HEK293 (cell line): ENCODE measurements around the gene C6orf141.

Source experiments
- CTCF ChIA-PET: fragments of 350-600 bp; formaldehyde crosslinking; extraction: SDS; loops from one replicate; lab custom pipeline; 2021; ENCODE audit warnings: antibody characterized with exemption; lab: Yijun Ruan, JAX
- POLR2A ChIA-PET: fragments of 300-600 bp; formaldehyde crosslinking; extraction: SDS; loops from one replicate; lab custom pipeline; 2020; ENCODE audit warnings: antibody characterized with exemption, inconsistent platforms; lab: Yijun Ruan, JAX
- H3K27ac ChIP-seq: fragments of 200-500 bp; sonication (Bioruptor generic); 2 replicates; pipeline ENCODE4 v1.5.1; 2014; ENCODE audit warnings: low read depth, low read length, control low read depth, inconsistent platforms; ENCODE audit errors: extremely low read depth
- H3K36me3 ChIP-seq, 2 experiments: fragments of 200-500 bp in 1 of 2; sonication (Bioruptor generic) in 1 of 2; 1 replicate in 1 of 2; 2 replicates in 1 of 2; pipeline ENCODE4 v1.5.1; 2014 to 2017; ENCODE audit warnings: inconsistent platforms in 2 of 2, low read length in 2 of 2; ENCODE audit not compliant: control insufficient read depth in 2 of 2, insufficient read depth in 1 of 2
- H3K4me1 ChIP-seq: fragments of 200-500 bp; sonication (Bioruptor generic); 2 replicates; pipeline ENCODE4 v1.5.1; 2014; ENCODE audit warnings: mild to moderate bottlenecking, low read length, inconsistent platforms; ENCODE audit not compliant: control insufficient read depth, insufficient read depth
- H3K4me3 ChIP-seq: 2 replicates; pipeline ENCODE4 v1.5.1; 2011; ENCODE audit warnings: low read depth, mild to moderate bottlenecking, control low read depth, low read length, moderate library complexity
- H3K9me3 ChIP-seq: fragments of 200-500 bp; sonication (Bioruptor generic); 2 replicates; pipeline ENCODE4 v1.5.1; 2014; ENCODE audit warnings: low read depth, low read length, inconsistent platforms; ENCODE audit not compliant: control insufficient read depth, insufficient read depth
- KLF8 ChIP-seq: fragments of 450-650 bp; formaldehyde crosslinking; IDR thresholded peaks from 2 replicates; pipeline ENCODE4 v1.5.1; 2016; ENCODE audit warnings: missing biosample characterization, missing genetic modification characterization
- MEIS1 ChIP-seq: sonication (generic); formaldehyde crosslinking; IDR thresholded peaks from 2 replicates; pipeline ENCODE4 v1.8.1; 2022; ENCODE audit warnings: missing genetic modification reagents, mild to moderate bottlenecking, borderline replicate concordance
- OSR2 ChIP-seq: fragments of 450-650 bp; formaldehyde crosslinking; IDR thresholded peaks from 2 replicates; pipeline ENCODE4 v1.5.1; 2016; ENCODE audit warnings: missing biosample characterization, missing genetic modification characterization
- SCRT2 ChIP-seq: fragments of 450-650 bp; formaldehyde crosslinking; IDR thresholded peaks from 2 replicates; pipeline ENCODE4 v1.5.1; 2016; ENCODE audit warnings: missing biosample characterization, missing genetic modification characterization
- SP7 ChIP-seq: fragments of 450-650 bp; formaldehyde crosslinking; IDR thresholded peaks from 2 replicates; pipeline ENCODE4 v1.5.1; 2016; ENCODE audit warnings: missing biosample characterization, missing genetic modification characterization
- ZEB2 ChIP-seq: fragments of 450-650 bp; formaldehyde crosslinking; IDR thresholded peaks from 2 replicates; pipeline ENCODE4 v1.5.1; 2016; ENCODE audit warnings: missing biosample characterization, missing genetic modification characterization
- ZFP37 ChIP-seq: fragments of 450-650 bp; formaldehyde crosslinking; IDR thresholded peaks from 2 replicates; pipeline ENCODE4 v1.5.1; 2016; ENCODE audit warnings: missing biosample characterization, missing genetic modification characterization
- ZNF2 ChIP-seq: fragments of 450-650 bp; formaldehyde crosslinking; IDR thresholded peaks from 2 replicates; pipeline ENCODE4 v1.5.1; 2016; ENCODE audit warnings: missing biosample characterization, missing genetic modification characterization
- ZNF335 ChIP-seq: fragments of 450-650 bp; formaldehyde crosslinking; conservative IDR thresholded peaks from 2 replicates; pipeline ENCODE4 v1.5.1; 2016; ENCODE audit warnings: missing biosample characterization, missing genetic modification characterization
- ZNF394 ChIP-seq: fragments of 450-650 bp; formaldehyde crosslinking; IDR thresholded peaks from 2 replicates; pipeline ENCODE4 v1.5.1; 2016; ENCODE audit warnings: missing biosample characterization, missing genetic modification characterization, mild to moderate bottlenecking, moderate library complexity, borderline replicate concordance
- ZNF513 ChIP-seq: fragments of 450-650 bp; IDR thresholded peaks from 2 replicates; pipeline ENCODE4 v1.5.1; 2018; ENCODE audit warnings: missing biosample characterization, missing genetic modification characterization
- ZNF530 ChIP-seq: fragments of 450-650 bp; formaldehyde crosslinking; IDR thresholded peaks from 2 replicates; pipeline ENCODE4 v1.5.1; 2016; ENCODE audit warnings: low read depth, missing biosample characterization, missing genetic modification characterization
- ZNF654 ChIP-seq: fragments of 450-650 bp; formaldehyde crosslinking; IDR thresholded peaks from 2 replicates; pipeline ENCODE4 v1.5.1; 2016; ENCODE audit warnings: low read depth, missing biosample characterization, missing genetic modification characterization
- ZNF660 ChIP-seq: fragments of 450-650 bp; IDR thresholded peaks from 2 replicates; pipeline ENCODE4 v1.5.1; 2018; ENCODE audit warnings: missing biosample characterization, mild to moderate bottlenecking, missing genetic modification characterization
- TF ChIP-seq, protein P1 (sequence below): fragments of 450-650 bp; formaldehyde crosslinking; IDR thresholded peaks from 2 replicates; pipeline ENCODE4 v1.5.1; 2016; ENCODE audit warnings: missing biosample characterization, missing genetic modification characterization
- TF ChIP-seq, protein P2 (sequence below): fragments of 450-650 bp; formaldehyde crosslinking; IDR thresholded peaks from 2 replicates; pipeline ENCODE4 v1.5.1; 2016; ENCODE audit warnings: missing biosample characterization, missing genetic modification characterization
- TF ChIP-seq, protein P3 (sequence below): fragments of 450-650 bp; formaldehyde crosslinking; IDR thresholded peaks from 2 replicates; pipeline ENCODE4 v1.5.1; 2016; ENCODE audit warnings: missing biosample characterization, missing genetic modification characterization
- TF ChIP-seq, protein P4 (sequence below): fragments of 450-650 bp; formaldehyde crosslinking; IDR thresholded peaks from 2 replicates; pipeline ENCODE4 v1.5.1; 2016; ENCODE audit warnings: missing biosample characterization, missing genetic modification characterization

The C6orf141 gene

GRCh38 chr6:49531774-49532569, 18.5 kb upstream of the C6orf141 start:
- Histone ChIP-seq H3K36me3 (no peaks in the 10 kb centered on the region), H3K27ac (no peak overlapping the region), H3K4me1 (no peaks in the 10 kb centered on the region), H3K4me3 (no peak overlapping the region), H3K9me3 (no peaks in the 10 kb centered on the region)
- TF ChIP-seq ZNF660 (tag by site-specific recombination) (0 out of 2 replicates have a peak, but pooled peaks have one; percentile 58), ZEB2 (tag by site-specific recombination) (0 out of 2 replicates have a peak, but pooled peaks have one; percentile 27), ZNF530 (tag by site-specific recombination) (no peak), ZNF513 (no peak), ZFP37 (tag by site-specific recombination) (0 out of 2 replicates have a peak, but pooled peaks have one; percentile 23), SCRT2 (tag by site-specific recombination) (peak; percentile 64), SP7 (tag by site-specific recombination) (peak; percentile 30; the same call in 1 of the 2 replicates), ZNF2 (peak; percentile 48; the same call in 1 of the 2 replicates), ZNF335 (tag by site-specific recombination) (0 out of 2 replicates have a peak, but pooled peaks have one; percentile 44), ZNF394 (tag by site-specific recombination) (0 out of 2 replicates have a peak, but pooled peaks have one; percentile 12), KLF8 (tag by site-specific recombination) (0 out of 2 replicates have a peak, but pooled peaks have one; percentile 21), OSR2 (tag by site-specific recombination) (no peak), ZNF654 (tag by site-specific recombination) (peak; percentile 89), MEIS1 (no peak)
- TF ChIP-seq, protein P1, sequence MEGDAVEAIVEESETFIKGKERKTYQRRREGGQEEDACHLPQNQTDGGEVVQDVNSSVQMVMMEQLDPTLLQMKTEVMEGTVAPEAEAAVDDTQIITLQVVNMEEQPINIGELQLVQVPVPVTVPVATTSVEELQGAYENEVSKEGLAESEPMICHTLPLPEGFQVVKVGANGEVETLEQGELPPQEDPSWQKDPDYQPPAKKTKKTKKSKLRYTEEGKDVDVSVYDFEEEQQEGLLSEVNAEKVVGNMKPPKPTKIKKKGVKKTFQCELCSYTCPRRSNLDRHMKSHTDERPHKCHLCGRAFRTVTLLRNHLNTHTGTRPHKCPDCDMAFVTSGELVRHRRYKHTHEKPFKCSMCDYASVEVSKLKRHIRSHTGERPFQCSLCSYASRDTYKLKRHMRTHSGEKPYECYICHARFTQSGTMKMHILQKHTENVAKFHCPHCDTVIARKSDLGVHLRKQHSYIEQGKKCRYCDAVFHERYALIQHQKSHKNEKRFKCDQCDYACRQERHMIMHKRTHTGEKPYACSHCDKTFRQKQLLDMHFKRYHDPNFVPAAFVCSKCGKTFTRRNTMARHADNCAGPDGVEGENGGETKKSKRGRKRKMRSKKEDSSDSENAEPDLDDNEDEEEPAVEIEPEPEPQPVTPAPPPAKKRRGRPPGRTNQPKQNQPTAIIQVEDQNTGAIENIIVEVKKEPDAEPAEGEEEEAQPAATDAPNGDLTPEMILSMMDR (tag by site-specific recombination) = peak; percentile 86
- TF ChIP-seq, protein P2, sequence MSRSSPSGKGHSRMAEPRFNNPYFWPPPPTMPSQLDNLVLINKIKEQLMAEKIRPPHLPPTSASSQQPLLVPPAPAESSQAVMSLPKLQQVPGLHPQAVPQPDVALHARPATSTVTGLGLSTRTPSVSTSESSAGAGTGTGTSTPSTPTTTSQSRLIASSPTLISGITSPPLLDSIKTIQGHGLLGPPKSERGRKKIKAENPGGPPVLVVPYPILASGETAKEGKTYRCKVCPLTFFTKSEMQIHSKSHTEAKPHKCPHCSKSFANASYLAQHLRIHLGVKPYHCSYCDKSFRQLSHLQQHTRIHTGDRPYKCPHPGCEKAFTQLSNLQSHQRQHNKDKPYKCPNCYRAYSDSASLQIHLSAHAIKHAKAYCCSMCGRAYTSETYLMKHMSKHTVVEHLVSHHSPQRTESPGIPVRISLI = peak; percentile 93
- TF ChIP-seq, protein P3, sequence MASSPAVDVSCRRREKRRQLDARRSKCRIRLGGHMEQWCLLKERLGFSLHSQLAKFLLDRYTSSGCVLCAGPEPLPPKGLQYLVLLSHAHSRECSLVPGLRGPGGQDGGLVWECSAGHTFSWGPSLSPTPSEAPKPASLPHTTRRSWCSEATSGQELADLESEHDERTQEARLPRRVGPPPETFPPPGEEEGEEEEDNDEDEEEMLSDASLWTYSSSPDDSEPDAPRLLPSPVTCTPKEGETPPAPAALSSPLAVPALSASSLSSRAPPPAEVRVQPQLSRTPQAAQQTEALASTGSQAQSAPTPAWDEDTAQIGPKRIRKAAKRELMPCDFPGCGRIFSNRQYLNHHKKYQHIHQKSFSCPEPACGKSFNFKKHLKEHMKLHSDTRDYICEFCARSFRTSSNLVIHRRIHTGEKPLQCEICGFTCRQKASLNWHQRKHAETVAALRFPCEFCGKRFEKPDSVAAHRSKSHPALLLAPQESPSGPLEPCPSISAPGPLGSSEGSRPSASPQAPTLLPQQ = 0 out of 2 replicates have a peak, but pooled peaks have one; percentile 35
- TF ChIP-seq, protein P4, sequence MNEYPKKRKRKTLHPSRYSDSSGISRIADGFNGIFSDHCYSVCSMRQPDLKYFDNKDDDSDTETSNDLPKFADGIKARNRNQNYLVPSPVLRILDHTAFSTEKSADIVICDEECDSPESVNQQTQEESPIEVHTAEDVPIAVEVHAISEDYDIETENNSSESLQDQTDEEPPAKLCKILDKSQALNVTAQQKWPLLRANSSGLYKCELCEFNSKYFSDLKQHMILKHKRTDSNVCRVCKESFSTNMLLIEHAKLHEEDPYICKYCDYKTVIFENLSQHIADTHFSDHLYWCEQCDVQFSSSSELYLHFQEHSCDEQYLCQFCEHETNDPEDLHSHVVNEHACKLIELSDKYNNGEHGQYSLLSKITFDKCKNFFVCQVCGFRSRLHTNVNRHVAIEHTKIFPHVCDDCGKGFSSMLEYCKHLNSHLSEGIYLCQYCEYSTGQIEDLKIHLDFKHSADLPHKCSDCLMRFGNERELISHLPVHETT (tag by site-specific recombination) = peak; percentile 55; the same call in 1 of the 2 replicates
- CTCF ChIA-PET = interaction anchor here (0.6 to 11.2 kb wide), 66 partner anchors 8 to 1827 kb away, joined by 3 to 234 read pairs (median 5); partner anchors contain the start of genes C6orf141, CENPQ and RHAG
- POLR2A ChIA-PET = interaction anchor here (0.9 to 1.3 kb wide), 2 partner anchors 18 to 75 kb away, joined by 4 to 19 read pairs; partner anchors contain the start of gene C6orf141
